SHP77 (cell line): ENCODE measurements around the gene RGS7BP.

Experiments used
- DNase-seq, 2 experiments: peaks; one replicate each; lab custom pipeline; 2025; lab: John Stamatoyannopoulos, UW

The RGS7BP gene

DNA sequence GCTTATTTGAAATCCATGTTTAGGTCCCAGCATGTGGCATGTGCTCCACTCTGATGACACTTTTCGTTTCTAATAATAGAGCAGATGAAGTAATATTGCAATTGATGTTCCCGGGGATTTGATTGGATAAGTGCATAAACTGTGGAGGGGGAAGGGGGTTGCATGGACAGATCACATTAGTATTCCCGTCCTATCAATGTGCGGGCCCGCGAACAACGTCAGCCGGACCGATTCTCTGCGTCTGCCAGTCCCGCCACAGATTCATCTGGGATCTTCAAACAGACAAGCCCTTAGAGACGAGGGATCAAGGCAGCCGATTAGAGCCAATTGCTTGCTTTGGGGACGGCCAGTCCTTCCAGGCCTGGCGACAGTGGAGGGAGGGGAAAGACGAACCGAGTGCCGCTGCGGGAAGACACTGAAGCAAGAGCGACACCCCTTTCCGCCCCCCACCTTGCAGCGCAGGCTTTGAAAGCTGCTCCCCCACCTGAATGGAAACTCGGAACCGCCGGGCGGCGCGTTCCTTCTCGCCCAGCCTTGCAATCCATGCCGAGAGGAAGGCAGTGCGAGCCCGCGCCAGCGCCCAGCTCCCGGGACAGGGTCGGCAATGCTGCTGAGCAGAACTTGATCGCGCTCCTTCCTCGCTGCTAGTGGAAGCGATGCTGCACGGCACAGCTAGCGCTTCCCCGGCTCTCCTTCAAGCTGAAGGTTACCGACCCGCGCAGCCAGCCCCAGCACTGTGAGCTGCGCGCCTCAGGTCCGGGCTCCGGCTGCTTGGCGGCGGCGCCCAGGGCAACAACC lies at the start of gene RGS7BP:
RGS7BP (plus strand) TSS at position 247 of the 798 bp plus-strand sequence. CDS start 610 bp downstream, outside the sequence.
- DNase-seq: no peak

DNA sequence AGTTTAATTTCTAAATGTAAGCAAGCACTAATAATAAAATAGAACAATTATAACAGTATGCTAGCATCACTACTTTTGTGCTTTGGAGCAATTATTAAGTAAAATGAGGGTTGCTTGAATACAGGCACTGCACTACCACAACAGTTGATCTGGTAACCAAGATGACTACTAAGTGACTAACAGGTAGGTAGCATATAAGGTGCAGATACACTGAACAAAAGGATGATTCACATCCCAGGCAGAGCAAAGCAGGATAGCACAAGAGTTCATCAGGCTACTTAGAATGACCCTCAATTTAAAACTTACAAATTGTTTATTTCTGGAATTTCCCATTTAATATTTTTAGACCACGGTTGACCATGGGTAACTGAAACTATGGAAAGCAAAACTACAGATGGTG lies 48.0 kb upstream of the RGS7BP start:
- no peak for DNase-seq

DNA sequence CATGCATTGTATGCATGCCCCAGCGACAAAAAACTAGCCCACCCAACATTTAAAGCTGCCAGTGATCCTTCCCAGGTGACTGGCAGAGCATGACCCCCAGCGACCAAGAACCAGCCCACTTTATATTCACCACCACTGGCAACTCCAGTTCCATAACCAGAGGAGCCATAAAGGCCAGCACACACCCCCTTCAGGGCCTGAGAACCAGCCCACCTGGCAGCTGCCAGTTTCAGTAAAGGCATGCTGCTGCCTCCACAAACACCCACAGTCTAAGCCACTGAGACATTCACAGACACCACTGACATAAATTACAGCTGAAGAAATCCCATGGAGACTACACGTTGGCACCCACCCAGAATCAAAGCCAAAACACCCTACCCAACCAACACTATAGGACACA lies 46.9 kb upstream of the RGS7BP start:
- DNase-seq: no peak

DNA sequence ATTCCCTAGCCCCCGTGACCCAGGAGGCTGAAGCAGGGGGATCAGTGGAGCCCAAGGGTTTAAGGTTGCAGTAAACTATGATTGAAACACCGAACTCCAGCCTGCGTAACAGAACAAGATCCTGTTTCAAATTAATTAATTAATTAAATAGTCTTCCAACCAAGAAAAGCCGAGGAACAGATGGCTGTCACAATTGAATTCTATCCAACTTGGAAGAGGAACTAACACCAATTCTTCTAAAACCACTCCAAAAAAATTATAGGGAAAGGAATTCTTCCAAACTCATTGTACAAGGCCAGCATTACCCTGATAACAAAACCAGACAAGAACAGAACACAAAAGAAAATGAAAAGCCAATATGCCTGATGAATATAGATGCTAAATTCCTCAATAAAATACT lies 43.4 kb upstream of the RGS7BP start:
- DNase-seq: no peak

- DNase-seq: no peak
Observed at GRCh38 chr5:64486163-64486562, 19.7 kb upstream of the RGS7BP start.

GRCh38 chr5:64487283-64487682 lies 18.5 kb upstream of the RGS7BP start:
- DNase-seq: no peak

DNA sequence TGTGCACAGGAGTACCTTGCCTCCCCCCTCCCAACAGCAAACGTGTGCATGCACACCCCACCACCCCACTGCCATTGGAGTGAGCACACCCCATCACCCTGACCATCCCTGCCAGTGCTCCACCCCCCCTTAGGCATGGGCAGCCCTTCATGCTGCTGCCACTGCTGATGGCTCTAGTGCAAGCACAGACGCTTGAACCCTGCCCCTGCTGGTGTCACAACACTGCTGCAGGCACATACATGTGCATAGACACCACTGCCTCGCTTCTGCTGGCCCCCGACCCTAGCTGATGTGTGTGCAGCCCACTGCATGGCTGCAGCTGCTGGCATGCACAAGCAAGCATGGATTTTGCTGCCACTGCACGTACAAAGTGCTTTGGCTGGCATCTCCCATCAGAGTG lies 16.0 kb upstream of the RGS7BP start:
- no peak for DNase-seq

DNA sequence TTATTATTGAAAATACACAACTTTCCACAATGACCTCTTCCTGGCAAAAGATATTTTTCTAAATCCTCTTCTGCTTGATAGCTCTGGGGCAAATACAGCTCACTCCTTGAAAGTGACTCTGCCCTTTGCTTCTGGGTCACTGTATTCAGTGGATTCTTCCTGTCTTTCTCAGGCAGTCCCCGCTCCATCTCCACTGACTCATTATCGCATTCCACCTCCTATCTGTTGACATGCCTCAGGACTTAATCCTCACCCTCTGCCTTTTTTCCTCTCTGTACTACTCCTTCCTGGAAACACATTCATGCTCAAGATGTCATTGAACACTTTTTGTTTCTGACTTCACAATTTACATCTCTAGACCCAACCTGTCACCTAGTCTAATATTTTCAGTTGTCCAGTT lies 8.4 kb upstream of the RGS7BP start:
- no peak for DNase-seq

DNA sequence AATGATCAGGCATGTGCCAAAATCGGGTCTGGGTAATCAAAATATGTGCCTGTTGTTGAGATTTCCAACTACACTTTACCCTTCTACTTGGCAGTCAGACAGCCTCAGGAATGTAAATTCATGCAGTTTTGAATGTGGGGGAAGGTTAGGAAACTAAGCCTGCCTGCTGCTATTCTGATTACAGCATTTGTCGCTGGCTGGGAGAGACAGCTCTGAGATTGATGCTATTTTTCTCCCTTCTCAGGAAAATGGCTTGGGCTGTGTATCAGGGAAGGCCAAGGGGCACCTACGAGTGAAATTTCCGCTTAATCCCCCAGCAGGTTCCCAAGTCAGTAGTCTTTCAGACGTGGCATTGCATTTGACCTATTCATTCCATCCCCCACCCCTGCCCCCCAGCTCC lies 3.6 kb upstream of the RGS7BP start:
- no peak for DNase-seq

- no peak for DNase-seq
Observed at GRCh38 chr5:64506567-64507263, 900 bp downstream of the RGS7BP start.

GRCh38 chr5:64507264-64507605 lies 1.4 kb downstream of the RGS7BP start:
- no peak for DNase-seq

GRCh38 chr5:64509828-64510227 lies 4.0 kb downstream of the RGS7BP start:
- DNase-seq: no peak

GRCh38 chr5:64513492-64513891 lies 7.7 kb downstream of the RGS7BP start:
- no peak for DNase-seq

DNA sequence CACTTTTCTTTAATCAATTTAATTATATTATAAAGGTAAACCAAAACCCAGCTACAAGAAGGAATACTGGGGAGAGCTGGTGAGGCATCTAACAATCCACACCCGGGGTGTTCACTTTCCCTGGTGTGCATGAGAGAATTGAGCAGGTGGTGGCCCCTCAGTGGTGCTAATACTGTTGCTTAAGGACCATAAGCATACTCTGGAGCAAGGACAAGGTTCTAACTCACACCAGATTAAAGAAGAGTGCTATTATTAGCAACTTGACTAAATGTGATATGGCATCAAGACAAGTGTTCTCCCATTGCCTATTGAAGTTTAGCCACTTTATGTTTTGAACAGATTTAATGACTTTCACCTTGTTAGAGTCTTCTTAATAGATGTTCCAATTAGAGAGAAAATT lies 8.8 kb downstream of the RGS7BP start:
- no peak for DNase-seq

DNA sequence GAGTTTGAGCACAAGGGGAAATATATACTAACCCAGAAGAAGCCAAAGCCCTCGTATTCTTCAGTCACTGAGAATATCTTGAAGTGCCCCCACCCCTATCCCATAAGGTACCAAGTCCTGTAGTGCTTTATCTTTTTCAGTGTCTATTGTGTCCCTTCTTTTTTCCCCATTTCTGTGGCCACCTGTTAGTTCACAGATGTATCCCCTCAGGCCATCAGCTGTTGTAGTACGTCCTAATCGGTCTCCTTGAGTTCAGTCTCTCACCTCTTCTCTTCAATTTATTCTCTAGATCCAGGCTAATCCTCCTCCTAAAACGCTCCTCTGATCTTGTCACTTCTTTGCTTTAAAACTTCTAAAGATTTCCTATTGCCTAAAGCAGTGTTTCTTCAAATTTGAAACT lies 10.4 kb downstream of the RGS7BP start:
- DNase-seq: no peak

DNA sequence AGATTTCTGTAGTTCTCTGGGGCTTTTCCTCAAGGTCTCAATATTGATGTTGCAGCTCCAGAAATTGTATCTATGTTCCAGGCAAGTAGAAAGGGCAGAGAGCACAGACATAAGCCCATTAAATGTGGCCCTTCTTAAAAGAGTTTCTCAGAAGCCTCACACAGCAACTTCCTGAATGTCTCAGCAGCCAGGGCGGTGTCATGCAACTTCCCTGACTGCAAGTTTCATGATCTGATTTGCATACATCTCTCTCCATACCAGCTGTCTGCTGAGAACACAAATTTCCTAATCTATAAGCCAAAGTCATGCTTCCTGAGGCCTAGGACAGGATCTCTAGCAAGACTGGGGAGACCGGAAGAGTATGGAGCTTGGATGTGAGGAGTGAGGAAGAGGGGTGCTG lies 13.0 kb downstream of the RGS7BP start:
- DNase-seq: no peak

DNA sequence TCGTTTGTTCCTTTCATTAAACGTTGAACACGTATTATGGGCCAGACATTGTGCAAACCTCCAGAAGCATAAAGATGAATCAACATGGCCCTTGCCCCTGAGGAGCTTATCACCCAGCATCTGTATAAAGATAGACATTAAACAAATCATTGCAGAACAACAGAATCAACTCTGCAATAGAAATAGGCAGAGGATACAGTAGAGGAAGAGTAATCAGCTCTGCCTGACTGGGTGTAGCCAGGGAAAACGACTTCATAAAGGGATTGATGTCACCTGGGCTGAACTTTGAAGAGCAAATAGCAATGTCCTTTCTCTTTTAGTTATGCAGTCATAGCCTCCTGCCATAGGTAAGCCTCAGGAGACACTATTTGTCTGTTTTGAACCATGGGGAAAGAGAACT lies 13.4 kb downstream of the RGS7BP start:
- DNase-seq: no peak

GRCh38 chr5:64526734-64527439 lies 21.1 kb downstream of the RGS7BP start:
- DNase-seq: no peak

GRCh38 chr5:64530076-64530475 lies 24.3 kb downstream of the RGS7BP start:
- DNase-seq: no peak

GRCh38 chr5:64532212-64532611 lies 26.4 kb downstream of the RGS7BP start:
- DNase-seq: no peak

GRCh38 chr5:64532657-64533056 lies 26.8 kb downstream of the RGS7BP start:
- no peak for DNase-seq

GRCh38 chr5:64534033-64534432 lies 28.2 kb downstream of the RGS7BP start:
- DNase-seq: no peak

DNA sequence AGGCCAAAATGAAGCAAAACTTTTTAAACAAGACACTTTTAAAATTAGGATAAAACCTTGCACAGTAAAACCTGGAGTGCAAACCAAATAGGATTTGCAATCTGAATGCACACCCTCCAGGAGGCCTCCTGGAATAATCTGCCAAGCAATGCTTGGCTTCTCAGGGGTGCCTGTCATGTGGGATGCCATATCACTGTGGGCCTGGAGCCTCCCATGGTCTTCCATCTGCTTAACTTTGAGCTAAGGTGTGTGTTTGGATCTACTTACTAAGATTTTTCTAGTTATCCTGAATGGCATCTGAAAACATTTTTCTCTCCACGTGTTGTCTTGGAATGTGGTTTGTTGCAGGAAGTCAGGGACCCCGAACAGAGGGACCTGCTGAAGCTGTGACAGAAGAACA lies 52.1 kb downstream of the RGS7BP start:
- DNase-seq: no peak
